Tibial artery (tissue), 4 donors: ENCODE data around the gene BAMBI.

Experiments used
- DNase-seq, 2 donors: peaks; one replicate each; pipeline ENCODE4 v3.0.0-alpha.2; 2019
- H3K27ac ChIP-seq, 2 donors: fragments of 200-600 bp; sonication (generic) in 1 of 2; 1 replicate in 1 of 2; 2 replicates in 1 of 2; pipeline ENCODE4 v1.5.1; 2018 to 2019; ENCODE audit warnings: mild to moderate bottlenecking in 1 of 2
- H3K27me3 ChIP-seq, 2 donors: fragments of 200-600 bp; sonication (generic) in 1 of 2; one replicate each; pipeline versions ENCODE4 v1.5.1 to v1.6.0; 2016 to 2019
- H3K36me3 ChIP-seq, 3 donors: fragments of 200-600 bp; sonication (generic) in 2 of 3; one replicate each; pipeline ENCODE4 v1.5.1; 2016 to 2019; ENCODE audit warnings: mild to moderate bottlenecking in 2 of 3
- H3K4me1 ChIP-seq, 4 donors: fragments of 200-600 bp; sonication (generic) in 2 of 4; 1 replicate in 3 of 4; 2 replicates in 1 of 4; pipeline ENCODE4 v1.5.1; 2016 to 2019
- H3K4me3 ChIP-seq, 2 donors: fragments of 200-600 bp; sonication (generic) in 1 of 2; 1 replicate in 1 of 2; 2 replicates in 1 of 2; pipeline ENCODE4 v1.5.1; 2018 to 2019; ENCODE audit warnings: mild to moderate bottlenecking in 2 of 2
- H3K9me3 ChIP-seq, 3 donors: fragments of 200-600 bp; sonication (generic) in 1 of 3; one replicate each; pipeline ENCODE4 v1.5.1; 2016 to 2019
- CTCF ChIP-seq, 2 experiments: fragments of 200-600 bp in 1 of 2; fragments of 450-650 bp in 1 of 2; IDR thresholded peaks; one replicate each; pipeline ENCODE4 v1.5.1; 2017 to 2019; ENCODE audit warnings: antibody characterized with exemption in 2 of 2, mild to moderate bottlenecking in 1 of 2, moderate library complexity in 1 of 2
- intact Hi-C: fragments of 100-400 bp; cut with DNase I; formaldehyde crosslinking; loops from one replicate; pipeline ENCODE4 v1.15.0; 2023; ENCODE audit warnings: low total_unique reads

Gene BAMBI

DNA sequence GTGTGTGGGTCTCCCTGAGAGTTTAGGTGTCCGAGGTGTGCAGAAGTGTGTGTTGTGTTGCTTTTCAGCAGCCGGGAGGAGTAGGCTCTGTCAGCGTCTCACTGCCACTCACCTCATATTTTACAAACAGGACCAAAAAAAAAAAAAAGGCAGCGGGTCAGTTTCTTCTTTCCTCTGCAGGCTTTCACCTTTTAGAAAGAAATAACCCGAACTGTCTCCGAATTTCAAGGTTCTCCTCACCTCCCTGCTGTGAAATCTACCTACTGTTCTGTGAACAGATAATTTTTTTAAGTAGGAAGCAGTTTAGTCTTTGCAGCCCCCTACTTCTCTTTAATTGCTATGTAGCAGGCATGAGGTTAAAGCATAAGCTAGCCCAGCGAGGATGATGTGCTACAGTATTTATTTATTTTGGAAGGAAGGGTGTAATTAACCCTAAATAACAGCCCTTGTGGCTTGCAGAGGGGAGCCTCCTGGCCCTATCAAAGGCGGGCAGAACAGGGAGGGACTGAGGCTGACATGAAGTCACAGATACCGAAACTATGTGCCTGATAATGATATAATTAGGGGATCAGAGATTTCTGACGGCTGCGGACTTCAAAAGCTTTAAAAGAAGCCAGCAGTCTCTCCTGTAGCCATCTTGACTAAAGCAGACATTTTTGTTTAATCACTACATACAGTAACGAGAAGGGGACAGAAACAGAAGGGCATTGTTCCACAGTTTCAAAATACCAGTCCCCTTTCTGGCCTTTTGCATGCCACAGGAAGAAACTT, 1.6 kb downstream of the BAMBI start:
- no peaks in the 10 kb centered on the region for H3K27me3 ChIP-seq
- intact Hi-C loops, result loop anchor here (5.0 to 10.0 kb wide), 2 partner anchors 196 to 313 kb away; no protein-coding TSS in a partner anchor

DNA sequence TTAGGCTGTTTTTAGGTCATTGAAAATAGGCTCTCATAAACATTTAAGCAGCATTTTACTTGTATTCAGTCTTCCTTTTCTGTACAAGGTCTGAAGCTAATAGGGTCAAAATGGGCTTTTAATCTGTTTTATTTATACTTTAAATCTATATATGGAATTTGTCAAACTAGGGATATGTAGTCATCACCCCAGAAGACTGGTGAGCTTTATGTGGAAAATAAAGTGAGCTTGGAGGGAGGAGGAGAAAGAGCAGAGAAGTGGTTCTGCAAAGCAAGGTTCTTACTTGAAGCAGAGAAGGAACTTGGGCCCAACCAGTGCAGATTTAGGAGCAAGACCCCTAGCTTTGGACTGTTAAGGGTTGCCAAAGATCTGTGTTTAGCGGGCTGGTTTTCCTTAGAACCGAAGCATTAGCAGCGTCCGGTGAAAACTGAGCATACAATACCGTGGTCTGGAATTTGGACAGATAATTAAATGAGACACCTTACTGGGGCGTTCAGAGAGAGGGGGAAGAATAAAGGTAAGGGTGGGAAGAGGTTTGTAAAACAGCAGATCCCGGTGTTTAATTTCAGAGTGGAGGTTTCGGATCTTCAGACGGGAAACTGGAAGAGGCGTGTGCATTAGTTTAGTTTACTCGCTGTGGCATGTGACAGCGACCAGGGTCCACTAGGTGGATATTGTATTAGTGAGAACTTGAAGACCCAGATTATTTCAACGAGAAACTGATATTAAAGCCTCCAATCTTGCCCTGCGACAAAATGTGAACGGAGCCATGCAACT, 2.4 kb downstream of the BAMBI start:
- intact Hi-C loops, result loop anchor here (5.0 to 10.0 kb wide), 2 partner anchors 195 to 313 kb away; no protein-coding TSS in a partner anchor
- Histone ChIP-seq H3K27ac (peak overlapping the region; percentile 16 to 20), H3K27me3 (no peaks in the 10 kb centered on the region), H3K36me3 (peaks cover 5 to 6% (median 5%) of the 10 kb centered on the region in 3 donors), H3K4me3 (peak overlapping the region; percentile 79 to 86), H3K4me1 (peaks cover 0 to 43% (median 19%) of the 10 kb centered on the region in 4 donors), H3K9me3 (no peaks in the 10 kb centered on the region)
- DNase-seq, result no peak
- peak; percentile 24 to 36 for TF ChIP-seq CTCF (IDR thresholded peaks at IDR 0.05)

More for the DNA sequence above, 1.6 kb downstream of the BAMBI start:
- Histone ChIP-seq H3K4me1 (peaks cover 0 to 43% (median 19%) of the 10 kb centered on the region in 4 donors), H3K9me3 (no peaks in the 10 kb centered on the region), H3K4me3 (peak overlapping the region; percentile 79 to 86), H3K27ac (peak overlapping the region; percentile 20 to 25), H3K36me3 (peaks cover 5 to 6% (median 5%) of the 10 kb centered on the region in 3 donors)
- TF ChIP-seq CTCF (IDR thresholded peaks at IDR 0.05), result no peak
- no peak for DNase-seq

DNA sequence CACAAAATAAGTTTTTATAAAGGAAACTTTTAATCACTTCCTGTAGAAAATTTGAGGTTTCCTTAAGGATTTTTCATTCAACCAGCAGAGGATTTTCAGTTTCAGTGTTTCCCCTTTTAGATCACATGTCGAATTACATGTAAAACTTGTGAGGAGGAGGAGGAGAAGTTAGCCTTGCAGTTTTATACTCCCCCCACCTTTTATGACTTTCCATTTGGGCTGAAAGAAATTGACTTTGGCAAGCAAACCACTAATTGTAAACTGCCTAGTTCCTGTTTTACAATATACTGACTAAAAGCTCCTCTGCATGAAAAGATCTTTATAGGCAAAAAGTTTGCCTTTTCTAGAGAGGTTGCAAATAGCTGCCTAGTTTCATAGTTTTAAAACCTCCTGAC, 3.0 kb downstream of the BAMBI start:
- DNase-seq, result no peak
- intact Hi-C loops, result no loop called here
- TF ChIP-seq CTCF (IDR thresholded peaks at IDR 0.05), result peak in 1 of 2 experiments; percentile 1
- H3K27me3 ChIP-seq, result no peaks in the 10 kb centered on the region
- H3K4me1 ChIP-seq, result peaks cover 0 to 43% (median 19%) of the 10 kb centered on the region in 4 donors
- H3K4me3 ChIP-seq, result peak overlapping the region; percentile 79 to 86
- H3K27ac ChIP-seq, result peak overlapping the region; percentile 3 to 16
- H3K36me3 ChIP-seq, result peaks cover 5 to 6% (median 5%) of the 10 kb centered on the region in 3 donors
- H3K9me3 ChIP-seq, result no peaks in the 10 kb centered on the region

- Histone ChIP-seq H3K27me3 (no peaks in the 10 kb centered on the region), H3K36me3 (peaks cover 5 to 6% (median 5%) of the 10 kb centered on the region in 3 donors), H3K27ac (peak overlapping the region; percentile 3 to 7), H3K9me3 (no peaks in the 10 kb centered on the region), H3K4me1 (peaks cover 0 to 40% (median 19%) of the 10 kb centered on the region in 4 donors), H3K4me3 (peak overlapping the region in 1 of 2 donors; percentile 79)
- no peak for TF ChIP-seq CTCF (IDR thresholded peaks at IDR 0.05)
- peak; percentile 24 to 70 for DNase-seq
- intact Hi-C loops, result no loop called here
These were observed 4.0 kb downstream of the BAMBI start for GRCh38 chr10:28681291-28681763.

- Histone ChIP-seq H3K4me1 (peaks cover 0 to 35% (median 16%) of the 10 kb centered on the region in 4 donors), H3K9me3 (no peaks in the 10 kb centered on the region), H3K27ac (no peak overlapping the region), H3K36me3 (peaks cover 5 to 6% (median 5%) of the 10 kb centered on the region in 3 donors), H3K27me3 (no peaks in the 10 kb centered on the region), H3K4me3 (no peak overlapping the region)
- intact Hi-C loops, result no loop called here
- no peak for DNase-seq
- TF ChIP-seq CTCF (IDR thresholded peaks at IDR 0.05), result no peak
These were observed 4.8 kb downstream of the BAMBI start for GRCh38 chr10:28681928-28682750.
